ENCODE measurements around the gene TLR6.

The TLR6 gene

DNA sequence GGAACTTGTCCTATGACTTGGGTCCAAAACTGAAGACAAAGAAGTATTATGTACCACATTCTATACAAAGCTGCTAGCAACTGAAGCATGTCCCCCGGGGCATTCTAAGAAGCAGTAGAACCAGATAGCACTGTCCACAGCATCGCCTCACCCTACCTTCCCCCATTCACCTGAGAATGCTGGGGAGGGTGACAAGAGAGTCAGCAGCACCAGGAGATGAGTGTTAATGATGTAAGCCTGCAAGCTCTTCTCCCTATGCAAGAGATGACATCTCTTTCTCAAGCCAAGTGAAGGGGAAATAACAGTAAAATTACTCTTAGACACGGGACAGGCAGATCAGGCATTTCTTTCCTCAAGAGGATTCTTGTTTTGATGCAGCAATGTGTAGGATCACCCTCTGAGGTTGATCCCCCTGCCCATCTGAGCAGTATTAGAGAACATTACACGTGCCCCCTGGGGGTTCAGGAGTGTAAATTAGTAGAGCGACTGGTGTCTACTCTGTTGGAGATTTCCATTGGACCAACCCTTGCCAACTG lies 38.1 kb downstream of the TLR6 start:
- no peak overlapping the region for H3K23ac ChIP-seq (ENCODE audit: low read depth, low read length, poor library complexity)
- DNase-seq (ENCODE audit: low spot score): no peak
- no peak overlapping the region for H2BK120ac ChIP-seq (ENCODE audit: low read depth, low read length)
- no CpG with 5 or more reads among the region's 5 CpGs for WGBS, 2 donors (ENCODE audit: extremely low coverage in 2 of 2, insufficient read length in 2 of 2, insufficient replicate concordance in 1 of 2)
- H2BK15ac ChIP-seq (ENCODE audit: low read length): no peak overlapping the region
- H3K27ac ChIP-seq (replicated peaks; ENCODE audit: low read length): no peak overlapping the region
- H3K4ac ChIP-seq (ENCODE audit: low read length): no peak overlapping the region
- H2BK12ac ChIP-seq (ENCODE audit: low read length): no peak overlapping the region
- H2AFZ ChIP-seq (ENCODE audit: low read length): no peak overlapping the region
- H3K4me2 ChIP-seq (ENCODE audit: insufficient read depth, low read length, poor library complexity, severe bottlenecking): no peak overlapping the region
- peaks cover 0 to 2% of the 10 kb centered on the region in 2 donors for H3K9me3 ChIP-seq (replicated peaks in 1 of 2; ENCODE audit: control insufficient read depth in 2 of 2, insufficient read depth in 1 of 2, low read depth in 1 of 2, low read length in 2 of 2)
- H3K14ac ChIP-seq (ENCODE audit: low read length): no peak overlapping the region
- H3K4me1 ChIP-seq (ENCODE audit: control insufficient read depth in 2 of 2, insufficient read depth in 1 of 2, low read depth in 1 of 2, low read length in 2 of 2): no peaks in the 10 kb centered on the region
- no peaks in the 10 kb centered on the region for H3K27me3 ChIP-seq (ENCODE audit: control insufficient read depth in 3 of 3, insufficient read depth in 3 of 3, low read depth in 1 of 3, low read length in 3 of 3)
- no peaks in the 10 kb centered on the region for H3K79me1 ChIP-seq (ENCODE audit: low read depth, low read length)
- no peak overlapping the region for H3K18ac ChIP-seq (ENCODE audit: low read length)
- no peak overlapping the region for H3K4me3 ChIP-seq (ENCODE audit: low read length in 2 of 2)
- no peak overlapping the region for H4K91ac ChIP-seq (ENCODE audit: low read depth, low read length, poor library complexity)
- H3K36me3 ChIP-seq (replicated peaks in 1 of 2; ENCODE audit: control insufficient read depth in 2 of 2, insufficient read depth in 2 of 2, low read length in 2 of 2): no peaks in the 10 kb centered on the region
- H2AK5ac ChIP-seq (ENCODE audit: low read depth, low read length): no peak overlapping the region
- H2BK5ac ChIP-seq (ENCODE audit: low read length): no peak overlapping the region
- H4K8ac ChIP-seq (ENCODE audit: low read depth, low read length): no peak overlapping the region
- H3K9ac ChIP-seq (ENCODE audit: low read depth, low read length, poor library complexity): no peak overlapping the region

DNA sequence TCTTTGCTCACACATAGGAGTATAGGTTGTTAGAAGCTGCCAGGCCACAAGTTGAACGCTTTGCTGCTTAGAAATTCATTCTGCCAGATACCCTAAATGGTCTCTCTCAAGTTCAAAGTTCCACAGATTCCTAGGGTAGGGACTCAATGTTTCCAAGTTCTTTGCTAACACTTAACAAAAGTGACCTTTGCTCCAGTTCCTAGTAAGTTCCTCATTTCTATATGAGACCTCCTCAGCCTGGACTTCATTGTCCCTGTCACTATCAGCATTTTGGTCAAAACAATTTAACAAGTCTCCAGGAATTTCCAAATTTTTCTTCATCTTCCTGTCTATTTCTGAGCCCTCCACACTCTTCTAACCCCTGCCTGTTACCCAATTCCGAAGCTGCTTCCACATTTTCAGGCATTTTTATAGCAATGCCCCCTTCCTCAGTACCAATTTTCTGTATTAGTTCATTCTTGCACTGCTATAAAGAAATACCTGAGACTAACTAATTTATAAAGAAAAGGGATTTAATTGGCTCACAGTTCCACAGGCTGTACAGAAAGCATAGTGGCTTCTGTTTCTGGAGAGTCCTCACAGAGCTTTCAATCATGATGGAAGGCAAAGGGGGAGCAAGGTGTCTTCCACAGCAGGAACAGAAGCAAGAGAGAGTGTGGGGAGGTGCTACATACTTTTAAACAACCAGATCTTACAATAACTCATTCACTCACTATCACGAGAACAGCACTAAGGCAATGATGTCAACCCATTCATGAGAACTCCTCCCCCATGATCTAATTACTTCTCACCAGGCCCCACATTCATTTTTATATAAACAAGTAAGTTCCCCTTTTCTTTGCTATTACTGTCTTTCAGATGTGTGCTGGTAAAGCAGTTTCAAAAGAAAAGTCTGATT lies 40.5 kb downstream of the TLR6 start:
- Histone ChIP-seq H3K4me1 (ENCODE audit: control insufficient read depth in 2 of 2, insufficient read depth in 1 of 2, low read depth in 1 of 2, low read length in 2 of 2) (no peaks in the 10 kb centered on the region), H3K9me3 (replicated peaks in 1 of 2; ENCODE audit: control insufficient read depth in 2 of 2, insufficient read depth in 1 of 2, low read depth in 1 of 2, low read length in 2 of 2) (peaks cover 0 to 2% of the 10 kb centered on the region in 2 donors), H3K23ac (ENCODE audit: low read depth, low read length, poor library complexity) (no peak overlapping the region), H2BK12ac (ENCODE audit: low read length) (no peak overlapping the region), H4K8ac (ENCODE audit: low read depth, low read length) (no peak overlapping the region), H3K27ac (replicated peaks; ENCODE audit: low read length) (no peak overlapping the region), H3K79me1 (ENCODE audit: low read depth, low read length) (no peaks in the 10 kb centered on the region), H4K91ac (ENCODE audit: low read depth, low read length, poor library complexity) (no peak overlapping the region), H3K18ac (ENCODE audit: low read length) (no peak overlapping the region), H3K14ac (ENCODE audit: low read length) (no peak overlapping the region), H3K4me3 (ENCODE audit: low read length in 2 of 2) (no peak overlapping the region), H2AFZ (ENCODE audit: low read length) (no peak overlapping the region), H3K4ac (ENCODE audit: low read length) (no peak overlapping the region), H2BK15ac (ENCODE audit: low read length) (no peak overlapping the region), H2BK120ac (ENCODE audit: low read depth, low read length) (no peak overlapping the region), H3K36me3 (replicated peaks in 1 of 2; ENCODE audit: control insufficient read depth in 2 of 2, insufficient read depth in 2 of 2, low read length in 2 of 2) (no peaks in the 10 kb centered on the region), H3K9ac (ENCODE audit: low read depth, low read length, poor library complexity) (no peak overlapping the region), H3K4me2 (ENCODE audit: insufficient read depth, low read length, poor library complexity, severe bottlenecking) (no peak overlapping the region), H2AK5ac (ENCODE audit: low read depth, low read length) (no peak overlapping the region), H2BK5ac (ENCODE audit: low read length) (no peak overlapping the region), H3K27me3 (ENCODE audit: control insufficient read depth in 3 of 3, insufficient read depth in 3 of 3, low read depth in 1 of 3, low read length in 3 of 3) (no peaks in the 10 kb centered on the region)
- WGBS, 2 donors (ENCODE audit: extremely low coverage in 2 of 2, insufficient read length in 2 of 2, insufficient replicate concordance in 1 of 2): no CpG with 5 or more reads among the region's 3 CpGs
- DNase-seq (ENCODE audit: low spot score): no peak

DNA sequence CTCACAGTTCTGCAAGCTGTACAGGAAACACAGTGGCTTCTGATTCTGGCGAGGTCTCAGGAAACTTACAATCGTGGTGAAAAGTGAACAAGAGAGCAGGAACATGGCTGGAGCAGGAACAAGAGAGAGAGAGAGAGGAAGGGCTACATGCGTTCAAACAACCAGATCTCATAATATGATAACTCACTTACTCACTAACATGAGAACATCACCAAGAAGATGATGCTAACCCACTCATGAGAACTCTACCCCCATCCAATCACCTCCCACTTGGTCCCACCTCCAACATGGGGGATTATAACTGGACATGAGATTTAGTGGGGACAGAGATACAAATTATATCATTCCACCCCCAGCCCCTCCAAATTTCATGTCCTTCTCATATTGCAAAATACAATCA lies 42.2 kb downstream of the TLR6 start:
- Histone ChIP-seq H4K8ac (ENCODE audit: low read depth, low read length) (no peak overlapping the region), H3K14ac (ENCODE audit: low read length) (no peak overlapping the region), H3K23ac (ENCODE audit: low read depth, low read length, poor library complexity) (no peak overlapping the region), H3K4me1 (ENCODE audit: control insufficient read depth in 2 of 2, insufficient read depth in 1 of 2, low read depth in 1 of 2, low read length in 2 of 2) (no peaks in the 10 kb centered on the region), H2BK120ac (ENCODE audit: low read depth, low read length) (no peak overlapping the region), H2BK12ac (ENCODE audit: low read length) (no peak overlapping the region), H3K27me3 (ENCODE audit: control insufficient read depth in 3 of 3, insufficient read depth in 3 of 3, low read depth in 1 of 3, low read length in 3 of 3) (no peaks in the 10 kb centered on the region), H2AK5ac (ENCODE audit: low read depth, low read length) (no peak overlapping the region), H2BK5ac (ENCODE audit: low read length) (no peak overlapping the region), H3K4me2 (ENCODE audit: insufficient read depth, low read length, poor library complexity, severe bottlenecking) (no peak overlapping the region), H4K91ac (ENCODE audit: low read depth, low read length, poor library complexity) (no peak overlapping the region), H3K4me3 (ENCODE audit: low read length in 2 of 2) (no peak overlapping the region), H3K9me3 (replicated peaks in 1 of 2; ENCODE audit: control insufficient read depth in 2 of 2, insufficient read depth in 1 of 2, low read depth in 1 of 2, low read length in 2 of 2) (peaks cover 0 to 2% of the 10 kb centered on the region in 2 donors), H2AFZ (ENCODE audit: low read length) (no peak overlapping the region), H3K9ac (ENCODE audit: low read depth, low read length, poor library complexity) (no peak overlapping the region), H3K18ac (ENCODE audit: low read length) (no peak overlapping the region), H3K4ac (ENCODE audit: low read length) (no peak overlapping the region), H3K36me3 (replicated peaks in 1 of 2; ENCODE audit: control insufficient read depth in 2 of 2, insufficient read depth in 2 of 2, low read length in 2 of 2) (no peaks in the 10 kb centered on the region), H2BK15ac (ENCODE audit: low read length) (no peak overlapping the region), H3K27ac (replicated peaks; ENCODE audit: low read length) (no peak overlapping the region), H3K79me1 (ENCODE audit: low read depth, low read length) (no peaks in the 10 kb centered on the region)
- DNase-seq (ENCODE audit: low spot score): no peak
- no CpG with 5 or more reads among the region's 3 CpGs for WGBS, 2 donors (ENCODE audit: extremely low coverage in 2 of 2, insufficient read length in 2 of 2, insufficient replicate concordance in 1 of 2)

DNA sequence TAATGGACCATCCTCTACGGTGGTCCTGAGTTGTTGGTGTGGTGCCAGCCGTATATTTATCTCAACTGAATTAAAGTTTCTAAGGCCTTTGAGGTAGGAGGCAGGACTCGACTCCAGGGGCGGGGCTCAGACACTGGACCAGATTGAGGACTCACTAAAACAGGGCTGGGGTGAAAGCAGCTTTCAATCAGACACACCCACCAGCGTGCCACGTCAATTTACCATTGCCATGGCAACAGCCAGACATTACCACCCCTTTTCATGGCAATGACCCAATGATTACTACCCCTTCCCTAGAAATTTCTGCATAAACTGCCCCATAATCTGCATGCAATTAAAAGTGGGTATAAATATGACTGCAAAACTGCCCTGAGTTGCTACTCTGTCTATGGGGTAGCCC lies 45.3 kb downstream of the TLR6 start:
- Histone ChIP-seq H3K9me3 (replicated peaks in 1 of 2; ENCODE audit: control insufficient read depth in 2 of 2, insufficient read depth in 1 of 2, low read depth in 1 of 2, low read length in 2 of 2) (peaks cover 0 to 2% of the 10 kb centered on the region in 2 donors), H3K18ac (ENCODE audit: low read length) (no peak overlapping the region), H4K8ac (ENCODE audit: low read depth, low read length) (no peak overlapping the region), H2BK15ac (ENCODE audit: low read length) (no peak overlapping the region), H3K27ac (replicated peaks; ENCODE audit: low read length) (no peak overlapping the region), H3K79me1 (ENCODE audit: low read depth, low read length) (no peaks in the 10 kb centered on the region), H3K4me3 (ENCODE audit: low read length in 2 of 2) (no peak overlapping the region), H3K9ac (ENCODE audit: low read depth, low read length, poor library complexity) (no peak overlapping the region), H2BK5ac (ENCODE audit: low read length) (no peak overlapping the region), H3K4me2 (ENCODE audit: insufficient read depth, low read length, poor library complexity, severe bottlenecking) (no peak overlapping the region), H3K27me3 (ENCODE audit: control insufficient read depth in 3 of 3, insufficient read depth in 3 of 3, low read depth in 1 of 3, low read length in 3 of 3) (no peaks in the 10 kb centered on the region), H2BK12ac (ENCODE audit: low read length) (no peak overlapping the region), H3K4me1 (ENCODE audit: control insufficient read depth in 2 of 2, insufficient read depth in 1 of 2, low read depth in 1 of 2, low read length in 2 of 2) (no peaks in the 10 kb centered on the region), H2AK5ac (ENCODE audit: low read depth, low read length) (no peak overlapping the region), H3K4ac (ENCODE audit: low read length) (no peak overlapping the region), H2AFZ (ENCODE audit: low read length) (no peak overlapping the region), H3K14ac (ENCODE audit: low read length) (no peak overlapping the region), H2BK120ac (ENCODE audit: low read depth, low read length) (no peak overlapping the region), H3K23ac (ENCODE audit: low read depth, low read length, poor library complexity) (no peak overlapping the region), H3K36me3 (replicated peaks in 1 of 2; ENCODE audit: control insufficient read depth in 2 of 2, insufficient read depth in 2 of 2, low read length in 2 of 2) (no peaks in the 10 kb centered on the region), H4K91ac (ENCODE audit: low read depth, low read length, poor library complexity) (no peak overlapping the region)
- DNase-seq (ENCODE audit: low spot score): no peak
- no CpG with 5 or more reads among the region's 6 CpGs for WGBS, 2 donors (ENCODE audit: extremely low coverage in 2 of 2, insufficient read length in 2 of 2, insufficient replicate concordance in 1 of 2)
